Endothelial cell of umbilical vein (primary cell): ENCODE results near the gene TTC23L. TPM values are rescaled to one million over a fixed set of nuclear protein-coding genes. Genes with fewer than 3 reads are reported as not detected.

ENCODE experiments used
- BruUV-seq: library from RNA; stranded (reverse); fragments of 400-500 nt; replicated peaks from 2 replicates; lab custom pipeline; 2021; lab: Mats Ljungman, UMichigan
- CTCF ChIA-PET: fragments of 300-600, 350-600 bp; sonication (Branson Sonifier 250); formaldehyde crosslinking; loops from one replicate; lab custom pipeline; 2021; ENCODE audit warnings: antibody characterized with exemption, inconsistent platforms; lab: Charles Lee
- POLR2A ChIA-PET: fragments of 300-600, 350-600 bp; sonication (Branson Sonifier 250); formaldehyde crosslinking; loops from one replicate; lab custom pipeline; 2021; ENCODE audit warnings: antibody characterized with exemption, inconsistent platforms; lab: Charles Lee
- DNase-seq: peaks from one replicate; pipeline ENCODE4 v3.0.0-alpha.2; 2011; ENCODE audit warnings: low read depth, low spot score
- FAIRE-seq: peaks from 2 replicates; lab custom pipeline; 2011; peaks lifted over from hg19 to GRCh38; lab: Jason Lieb, UNC
- H2AFZ ChIP-seq: 2 replicates; pipeline ENCODE4 v1.6.0; 2012; ENCODE audit warnings: low read depth, low read length, control low read depth, inconsistent platforms
- H3K27ac ChIP-seq: 2 replicates; pipeline ENCODE4 v1.5.1; 2011; ENCODE audit warnings: low read depth, mild to moderate bottlenecking, control low read depth, low read length, moderate library complexity; ENCODE audit not compliant: insufficient read depth
- H3K27me3 ChIP-seq, 2 experiments: 2 replicates each; pipeline versions ENCODE4 v1.6.0 to v1.6.1; 2011; ENCODE audit warnings: low read length in 2 of 2, mixed read lengths in 1 of 2; ENCODE audit not compliant: control insufficient read depth in 2 of 2, insufficient read depth in 2 of 2
- H3K36me3 ChIP-seq, 2 experiments: 2 replicates in 1 of 2; 3 replicates in 1 of 2; pipeline ENCODE4 v1.5.1; 2011; ENCODE audit warnings: low read length in 2 of 2, mild to moderate bottlenecking in 1 of 2, moderate library complexity in 1 of 2; ENCODE audit not compliant: control insufficient read depth in 2 of 2, insufficient read depth in 2 of 2; ENCODE audit errors: extremely low read depth in 1 of 2
- H3K4me1 ChIP-seq: 3 replicates; pipeline ENCODE4 v1.5.1; 2011; ENCODE audit warnings: mild to moderate bottlenecking, low read length; ENCODE audit not compliant: control insufficient read depth, insufficient read depth; ENCODE audit errors: extremely low read depth
- H3K4me2 ChIP-seq: 2 replicates; pipeline ENCODE4 v1.6.1; 2011; ENCODE audit warnings: low read length, control low read depth, mixed read lengths; ENCODE audit not compliant: insufficient read depth
- H3K4me3 ChIP-seq, 3 experiments: fragments of 200-600 bp in 1 of 3; sonication (generic), shearing (Covaris generic) in 1 of 3; replicated peaks in 1 of 3; 2 replicates each; pipeline ENCODE4 v1.5.1; 2011 to 2016; ENCODE audit warnings: control low read depth in 3 of 3, low read length in 3 of 3, mild to moderate bottlenecking in 2 of 3, inconsistent platforms in 1 of 3, low read depth in 1 of 3, moderate library complexity in 1 of 3; ENCODE audit not compliant: insufficient read depth in 1 of 3
- H3K79me2 ChIP-seq: 2 replicates; pipeline ENCODE4 v1.6.0; 2012; ENCODE audit warnings: low read length, inconsistent platforms; ENCODE audit not compliant: control insufficient read depth, insufficient read depth
- H3K9ac ChIP-seq: replicated peaks from 2 replicates; pipeline ENCODE3; 2011; ENCODE audit warnings: low read length, control low read depth; ENCODE audit not compliant: insufficient read depth; ENCODE audit errors: extremely low read depth
- H3K9me1 ChIP-seq: replicated peaks from 3 replicates; pipeline ENCODE4 v1.6.0; 2011; ENCODE audit warnings: mild to moderate bottlenecking, low read length; ENCODE audit not compliant: control insufficient read depth, insufficient read depth; ENCODE audit errors: extremely low read depth
- H3K9me3 ChIP-seq: replicated peaks from 2 replicates; pipeline ENCODE4 v1.5.1; 2012; ENCODE audit warnings: low read length, inconsistent platforms; ENCODE audit not compliant: control insufficient read depth, insufficient read depth
- H4K20me1 ChIP-seq: replicated peaks from 2 replicates; pipeline ENCODE3; 2011; ENCODE audit warnings: mild to moderate bottlenecking, low read length; ENCODE audit not compliant: control insufficient read depth, insufficient read depth; ENCODE audit errors: extremely low read depth
- CTCF ChIP-seq, 2 donors: IDR thresholded peaks; 1 replicate in 1 of 2; 2 replicates in 1 of 2; pipeline ENCODE4 v1.5.1; 2011; ENCODE audit warnings: low read length in 2 of 2, mild to moderate bottlenecking in 2 of 2, moderate library complexity in 2 of 2, control low read depth in 1 of 2, inconsistent platforms in 1 of 2, low read depth in 1 of 2; ENCODE audit not compliant: insufficient read depth in 1 of 2; ENCODE audit errors: extremely low read depth in 1 of 2
- EZH2 ChIP-seq: IDR thresholded peaks from 2 replicates; pipeline ENCODE4 v1.6.1; 2012; ENCODE audit warnings: borderline replicate concordance, low read depth, mild to moderate bottlenecking, moderate library complexity, low read length, inconsistent platforms; ENCODE audit not compliant: severe bottlenecking
- FOS ChIP-seq: IDR thresholded peaks from 2 replicates; pipeline ENCODE4 v1.6.1; 2011; ENCODE audit warnings: mild to moderate bottlenecking, low read length, moderate library complexity, borderline replicate concordance; ENCODE audit not compliant: insufficient read depth
- GATA2 ChIP-seq: IDR thresholded peaks from 2 replicates; pipeline ENCODE4 v1.7.0; 2011; ENCODE audit warnings: low read depth, mild to moderate bottlenecking, moderate library complexity, mixed read lengths, low read length; ENCODE audit not compliant: insufficient read length, insufficient read depth
- JUN ChIP-seq: IDR thresholded peaks from 2 replicates; pipeline ENCODE4 v1.6.1; 2011; ENCODE audit warnings: borderline replicate concordance, low read depth; ENCODE audit not compliant: insufficient read length, insufficient read depth
- MAX ChIP-seq: IDR thresholded peaks from 2 replicates; pipeline ENCODE4 v1.6.1; 2011; ENCODE audit not compliant: insufficient read depth, insufficient read length
- MYC ChIP-seq: IDR thresholded peaks from one replicate; pipeline ENCODE4 v1.6.1; 2011; ENCODE audit warnings: mild to moderate bottlenecking, low read depth, low read length
- POLR2A ChIP-seq: IDR thresholded peaks from 2 replicates; pipeline ENCODE4 v1.6.1; 2012; ENCODE audit warnings: low read depth, mild to moderate bottlenecking, control low read depth, low read length
- POLR2AphosphoS5 ChIP-seq: IDR thresholded peaks from 2 replicates; pipeline ENCODE4 v1.6.1; 2012; ENCODE audit warnings: low read depth, mild to moderate bottlenecking, control low read depth, low read length, moderate library complexity; ENCODE audit not compliant: insufficient read depth
- dilution Hi-C: fragments of 300-500 bp; cut with MboI; formaldehyde crosslinking; loops from one replicate; pipeline ENCODE4 v1.15.0; 2019; ENCODE audit warnings: low sequenced_read_pairs; ENCODE audit not compliant: extremely low pct_ligation_motif_present
- intact Hi-C: fragments of 100-400 bp; cut with micrococcal nuclease; formaldehyde crosslinking; loops from one replicate; pipeline ENCODE4 v1.10.0; 2022
- polyA plus RNA-seq, 4 experiments: library from polyadenylated mRNA; depleted of rRNA in 3 of 4; stranded (reverse) in 3 of 4; unstranded in 1 of 4; fragments of >200 nt; gene quantifications; 2 replicates each; pipeline versions ENCODE4 v1.2.1 to v1.2.3, GENCODE V29; 2011 to 2012; ENCODE audit warnings: missing spikeins in 1 of 4
- total RNA-seq: library from RNA; stranded (reverse); gene quantifications from 2 replicates; pipeline ENCODE4 v1.2.3, GENCODE V29; 2021

The TTC23L gene
- total and polyA plus RNA-seq, 2 donors (not counting 3 experiments of a cell fraction or from before 2014, with no cell fraction given), result not detected

GRCh38 chr5:34859253-34859652, 20.3 kb downstream of the TTC23L start:
- no peak overlapping the region for H3K4me3 ChIP-seq
- TF ChIP-seq MAX, result no peak
- no peak for TF ChIP-seq EZH2
- no peak for TF ChIP-seq GATA2
- TF ChIP-seq CTCF (IDR thresholded peaks at IDR 0.05; ENCODE audit: extremely low read depth in 1 of 2, insufficient read depth in 1 of 2, low read depth in 1 of 2, low read length in 2 of 2), result no peak
- TF ChIP-seq MYC, result no peak
- TF ChIP-seq JUN, result no peak
- no peak for TF ChIP-seq POLR2A
- TF ChIP-seq POLR2AphosphoS5, result no peak
- no peak for TF ChIP-seq FOS
- DNase-seq, result no peak
- H3K9me3 ChIP-seq, result no peaks in the 10 kb centered on the region
- no peaks in the 10 kb centered on the region for H3K79me2 ChIP-seq
- ChIA-PET CTCF (interaction anchor here (0.6 to 2.2 kb wide), 2 partner anchors 10 to 56 kb away, joined by 3 to 8 read pairs; partner anchors contain the start of gene RAD1), POLR2A (no interaction called here)
- no peak overlapping the region for H3K9ac ChIP-seq
- no peak overlapping the region for H2AFZ ChIP-seq
- dilution Hi-C loops (no loop called here), intact Hi-C loops (no loop called here)
- no peaks in the 10 kb centered on the region for H3K9me1 ChIP-seq
- FAIRE-seq, result no peak
- no peaks in the 10 kb centered on the region for H4K20me1 ChIP-seq
- no peaks in the 10 kb centered on the region for H3K36me3 ChIP-seq
- no TSS peak for BruUV-seq
- H3K27me3 ChIP-seq, result peaks cover 0 to 9% of the 10 kb centered on the region in 2 experiments
- H3K4me2 ChIP-seq, result no peak overlapping the region
- H3K4me1 ChIP-seq, result peaks cover 18% of the 10 kb centered on the region
- H3K27ac ChIP-seq, result no peak overlapping the region
